ENCODE measurements around the gene GNMT.

Gene GNMT

GRCh38 chr6:42960243-42961019, at the start of gene GNMT:
TSS of gene GNMT (plus strand) at chr6:42960754. CDS start at chr6:42960768, 14 bp downstream.
- DNase-seq: peak in 5 of 56 donors; percentile 4 to 26 (median 8)

GRCh38 chr6:42911171-42912021, 49.2 kb upstream of the GNMT start:
- no peak for DNase-seq

GRCh38 chr6:42914546-42914945, 46.0 kb upstream of the GNMT start:
- DNase-seq: no peak

- DNase-seq: no peak
Observed at GRCh38 chr6:42915732-42916131, 44.8 kb upstream of the GNMT start, which contains the start of gene PTCRA. TSS of gene PTCRA (plus strand) at chr6:42916053. CDS start at chr6:42916070, 17 bp downstream.

- DNase-seq: no peak
Observed at GRCh38 chr6:42916288-42916687, 44.3 kb upstream of the GNMT start.

- no peak for DNase-seq
Observed at GRCh38 chr6:42921801-42922200, 38.8 kb upstream of the GNMT start.

- DNase-seq: no peak
Observed at GRCh38 chr6:42923666-42924065, 36.9 kb upstream of the GNMT start.

- DNase-seq: no peak
Observed at GRCh38 chr6:42925248-42925857, 35.2 kb upstream of the GNMT start.

- peak; percentile 56 to 99 (median 90) for DNase-seq
Observed at GRCh38 chr6:42928986-42929820, 31.4 kb upstream of the GNMT start, which contains the start of gene CNPY3. TSS of gene CNPY3 (plus strand) at chr6:42929480. CDS start at chr6:42929571, 91 bp downstream.

- peak in 19 of 56 donors; percentile 18 to 72 (median 40) for DNase-seq
Observed at GRCh38 chr6:42929821-42930360, 30.7 kb upstream of the GNMT start.

GRCh38 chr6:42932412-42932811, 28.1 kb upstream of the GNMT start:
- DNase-seq: no peak

GRCh38 chr6:42933205-42933604, 27.3 kb upstream of the GNMT start:
- DNase-seq: no peak

GRCh38 chr6:42935322-42935721, 25.2 kb upstream of the GNMT start:
- no peak for DNase-seq

GRCh38 chr6:42936398-42936797, 24.2 kb upstream of the GNMT start:
- DNase-seq: no peak

GRCh38 chr6:42937548-42938427, 22.8 kb upstream of the GNMT start:
- no peak for DNase-seq

- DNase-seq: no peak
Observed at GRCh38 chr6:42938428-42938796, 22.1 kb upstream of the GNMT start.

GRCh38 chr6:42938987-42939809, 21.4 kb upstream of the GNMT start:
- DNase-seq: no peak

- no peak for DNase-seq
Observed at GRCh38 chr6:42939810-42940167, 20.8 kb upstream of the GNMT start.

Data from nucleus accumbens (tissue), 56 donors.